Fibroblast of mammary gland (primary cell): ENCODE measurements around the gene UQCC3.

Experiments
- DNase-seq: peaks from one replicate; pipeline ENCODE4 v3.0.0-alpha.2; 2010; ENCODE audit warnings: low read depth
- H3K4me3 ChIP-seq: 2 replicates; pipeline ENCODE4 v1.5.1; 2011; ENCODE audit warnings: low read depth, mild to moderate bottlenecking, low read length, moderate library complexity; ENCODE audit not compliant: control insufficient read depth
- CTCF ChIP-seq: conservative IDR thresholded peaks from 2 replicates; pipeline ENCODE4 v1.5.1; 2011; ENCODE audit warnings: low read depth, low read length, inconsistent platforms; ENCODE audit not compliant: control insufficient read depth, insufficient read depth

UQCC3 gene

GRCh38 chr11:62705413-62705812 lies 33.9 kb downstream of the UQCC3 start:
- H3K4me3 ChIP-seq: peak overlapping the region; percentile 72
- no peak for TF ChIP-seq CTCF
- DNase-seq: no peak

DNA sequence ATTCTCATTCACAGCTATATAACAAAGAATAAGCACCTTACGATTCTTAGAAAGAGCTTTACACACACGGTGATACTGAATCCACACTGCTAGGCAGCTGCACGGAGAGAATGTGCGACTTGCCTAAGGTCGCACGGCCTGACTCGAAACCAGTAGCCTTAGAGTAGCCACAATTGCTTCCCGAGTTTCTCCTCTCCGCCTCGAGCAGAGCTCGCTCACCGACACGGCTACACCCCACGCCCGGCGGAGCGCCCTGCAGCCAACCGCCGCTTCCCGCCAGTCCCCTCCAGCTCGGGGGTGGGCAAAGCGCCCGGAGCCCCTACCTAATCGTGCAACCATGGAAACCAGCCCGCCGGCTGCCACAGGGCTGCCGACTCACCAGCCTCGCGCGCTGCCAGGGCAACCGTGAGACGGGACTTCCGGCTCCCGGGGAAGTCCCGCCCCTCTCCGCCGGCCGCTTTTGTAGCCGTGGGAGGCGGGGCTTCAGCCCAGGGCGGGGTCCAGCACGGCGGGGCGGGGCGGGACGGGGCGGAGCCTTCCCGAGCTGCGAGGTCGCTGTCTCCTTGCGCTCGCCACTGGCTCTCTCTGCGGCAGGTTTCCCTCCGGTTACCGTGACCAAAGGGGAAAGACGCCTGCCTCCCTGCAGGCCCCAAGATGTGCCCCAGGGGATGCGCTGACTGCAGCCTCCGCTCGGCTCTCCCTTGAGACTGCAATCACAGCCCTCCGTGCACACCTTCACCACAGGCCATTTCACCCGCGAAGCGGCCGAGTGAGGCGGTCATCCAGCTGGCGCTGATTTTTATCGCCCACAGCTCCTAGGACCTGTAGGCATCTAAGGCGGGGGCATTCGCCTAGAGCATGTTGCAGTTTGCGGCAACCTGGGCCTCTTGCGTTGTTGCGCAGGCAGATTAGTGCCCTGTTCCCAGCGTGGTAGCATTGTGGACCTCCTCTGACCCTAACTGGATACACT lies 34.7 kb downstream of the UQCC3 start:
- TF ChIP-seq CTCF: no peak
- peak; percentile 89 for DNase-seq
- H3K4me3 ChIP-seq: peak overlapping the region; percentile 72

DNA sequence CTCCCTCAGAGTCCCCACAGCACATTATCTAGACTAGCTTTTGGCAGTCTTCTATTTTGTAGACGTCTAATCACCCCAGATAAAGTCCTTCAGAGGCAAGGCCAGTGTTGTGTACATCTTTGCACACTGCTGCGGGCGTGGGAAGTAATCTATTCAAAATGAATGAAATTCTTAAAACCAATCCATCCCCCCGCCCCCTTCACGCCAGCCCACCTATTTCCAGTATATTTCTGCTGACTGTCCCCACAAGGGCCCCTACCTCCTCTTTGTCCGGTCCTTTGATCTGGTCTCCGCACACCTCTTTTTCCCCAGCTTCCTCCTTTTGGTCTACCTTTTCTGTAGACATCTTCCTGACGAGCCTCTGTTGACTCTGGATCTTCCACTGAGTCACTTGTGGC lies 35.4 kb downstream of the UQCC3 start:
- TF ChIP-seq CTCF: no peak
- H3K4me3 ChIP-seq: peak overlapping the region; percentile 44
- no peak for DNase-seq

- no peak for DNase-seq
- H3K4me3 ChIP-seq: peak within 1 kb of the TSS; percentile 44
- TF ChIP-seq CTCF: no peak
These were observed 35.9 kb downstream of the UQCC3 start, which contains the start of the genes BSCL2 and GNG3 for GRCh38 chr11:62707277-62707861. Gene BSCL2, minus strand, starts transcription at chr11:62707424. Its CDS starts 229 bp downstream, at chr11:62707195. Gene GNG3, plus strand, starts transcription at chr11:62707676. Its CDS starts 620 bp downstream, at chr11:62708296.

DNA sequence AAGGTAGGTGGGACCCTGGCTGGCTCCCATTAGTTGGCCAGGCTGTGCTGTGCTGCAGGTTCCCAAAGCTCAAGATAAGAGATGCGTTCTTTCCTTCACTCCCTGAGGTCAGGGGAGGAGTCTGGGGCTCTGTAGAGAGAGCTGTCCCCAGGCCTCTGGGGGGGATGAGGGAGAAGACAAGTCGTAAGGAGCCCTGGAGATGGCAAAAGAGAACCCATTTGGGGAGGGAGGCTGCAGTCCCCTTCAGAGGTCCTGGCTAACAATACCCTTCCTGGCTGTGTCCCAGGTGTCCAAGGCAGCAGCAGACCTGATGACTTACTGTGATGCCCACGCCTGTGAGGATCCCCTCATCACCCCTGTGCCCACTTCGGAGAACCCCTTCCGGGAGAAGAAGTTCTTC lies 36.9 kb downstream of the UQCC3 start:
- no peak for DNase-seq
- no peak overlapping the region for H3K4me3 ChIP-seq
- TF ChIP-seq CTCF: no peak

GRCh38 chr11:62708793-62709192 lies 37.3 kb downstream of the UQCC3 start:
- no peak for DNase-seq
- H3K4me3 ChIP-seq: peak overlapping the region; percentile 66

More at GRCh38 chr11:62708793-62709192, 37.3 kb downstream of the UQCC3 start:
- TF ChIP-seq CTCF: no peak
